Femur (tissue), 1 donor: ENCODE data around the gene MSMB.
"Not testable (repeated sequence)": the region's sequence is repeated elsewhere in the genome, so short reads cannot be mapped to it uniquely, and the experiment has no call there.

ENCODE experiments used
- DNase-seq: peaks from one replicate; pipeline ENCODE4 v3.0.0-alpha.2; 2017

MSMB gene

GRCh38 chr10:46004963-46005362 is 41.1 kb downstream of the MSMB start:
- no peak for DNase-seq

DNA sequence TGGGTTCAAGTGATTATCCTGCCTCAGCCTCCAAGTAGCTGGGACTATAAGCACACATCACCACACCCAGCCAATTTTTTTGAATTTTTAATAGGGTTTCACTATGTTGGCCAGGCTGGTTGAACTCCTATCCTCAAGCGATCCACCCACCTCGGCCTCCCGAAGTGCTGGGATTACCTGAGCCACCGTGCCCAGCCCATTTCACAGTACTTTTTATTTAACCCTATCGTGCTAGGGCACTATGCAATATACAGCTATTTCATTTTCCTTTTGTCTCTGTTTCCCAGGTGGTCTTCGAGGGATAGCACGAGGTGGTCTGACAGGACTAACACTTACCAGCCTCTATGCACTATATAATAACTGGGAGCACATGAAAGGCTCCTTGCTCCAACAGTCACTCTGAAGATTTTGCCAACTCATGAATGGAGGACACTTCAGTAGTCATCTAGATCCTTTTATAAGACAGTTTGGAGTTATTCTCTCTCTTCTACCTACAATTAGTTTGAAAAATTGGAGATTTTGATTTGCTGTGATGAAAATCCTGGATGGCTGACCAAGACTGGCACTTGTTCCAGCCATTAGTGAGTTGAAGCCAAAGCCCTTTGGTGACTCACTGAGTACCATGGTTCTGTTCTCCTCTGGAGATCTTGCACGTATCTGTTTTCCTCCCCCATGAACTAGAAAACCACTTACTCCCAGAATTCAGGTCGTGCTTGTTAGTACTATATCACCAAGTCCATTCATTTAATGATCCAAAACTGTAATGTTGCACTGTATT is 43.0 kb downstream of the MSMB start:
- no peak for DNase-seq

- DNase-seq, result not testable (repeated sequence)
Measured at GRCh38 chr10:46002189-46002687, 43.8 kb downstream of the MSMB start.

- no peak for DNase-seq
Measured at GRCh38 chr10:46001187-46001756, 44.8 kb downstream of the MSMB start.

- no peak for DNase-seq
Measured at GRCh38 chr10:46000538-46000937, 45.5 kb downstream of the MSMB start.

- DNase-seq, result not testable (repeated sequence)
Measured at GRCh38 chr10:45999955-46000354, 46.1 kb downstream of the MSMB start.

- DNase-seq, result no peak
Measured at GRCh38 chr10:45997994-45998763, 47.9 kb downstream of the MSMB start.

GRCh38 chr10:45997557-45997956 is 48.5 kb downstream of the MSMB start:
- DNase-seq, result no peak

DNA sequence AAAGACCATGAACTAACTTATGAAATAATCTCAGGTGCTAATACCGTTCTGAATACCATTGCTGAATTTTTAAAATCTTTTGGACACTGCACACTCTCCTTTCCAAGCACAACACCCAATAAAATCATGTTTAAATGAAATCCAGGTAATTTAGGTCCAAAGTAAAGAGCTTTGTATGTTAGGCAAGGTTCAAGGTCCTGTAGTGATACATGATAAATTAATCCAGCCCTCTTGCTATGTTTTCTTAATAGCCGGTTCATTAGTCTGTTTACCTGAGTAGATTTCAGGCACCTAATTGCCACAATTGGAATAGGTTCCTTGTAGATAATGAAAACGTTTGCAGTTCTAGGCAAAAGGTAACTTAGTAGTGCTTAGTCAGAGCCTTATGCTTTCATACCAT is 60.5 kb downstream of the MSMB start:
- DNase-seq, result not testable (repeated sequence)

DNA sequence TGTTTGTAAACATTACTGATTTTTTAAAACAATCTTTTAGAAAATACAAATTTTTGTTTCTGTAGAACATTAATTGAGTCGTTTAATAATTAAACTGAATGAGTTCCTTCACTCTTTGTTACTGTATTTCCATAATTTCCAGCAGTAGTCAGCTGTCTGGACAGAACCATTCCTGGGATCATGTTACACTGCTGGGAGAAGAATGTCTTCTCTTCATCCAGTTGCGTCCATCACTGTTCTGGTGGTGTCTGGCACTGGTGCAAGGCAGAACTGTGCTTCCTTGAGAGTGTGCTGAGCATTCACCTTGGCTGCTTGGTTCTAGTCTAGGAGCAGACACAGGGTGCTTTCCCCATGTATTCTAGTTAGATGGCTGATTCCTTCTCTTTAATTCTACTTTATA is 61.6 kb downstream of the MSMB start:
- DNase-seq, result not testable (repeated sequence)

DNA sequence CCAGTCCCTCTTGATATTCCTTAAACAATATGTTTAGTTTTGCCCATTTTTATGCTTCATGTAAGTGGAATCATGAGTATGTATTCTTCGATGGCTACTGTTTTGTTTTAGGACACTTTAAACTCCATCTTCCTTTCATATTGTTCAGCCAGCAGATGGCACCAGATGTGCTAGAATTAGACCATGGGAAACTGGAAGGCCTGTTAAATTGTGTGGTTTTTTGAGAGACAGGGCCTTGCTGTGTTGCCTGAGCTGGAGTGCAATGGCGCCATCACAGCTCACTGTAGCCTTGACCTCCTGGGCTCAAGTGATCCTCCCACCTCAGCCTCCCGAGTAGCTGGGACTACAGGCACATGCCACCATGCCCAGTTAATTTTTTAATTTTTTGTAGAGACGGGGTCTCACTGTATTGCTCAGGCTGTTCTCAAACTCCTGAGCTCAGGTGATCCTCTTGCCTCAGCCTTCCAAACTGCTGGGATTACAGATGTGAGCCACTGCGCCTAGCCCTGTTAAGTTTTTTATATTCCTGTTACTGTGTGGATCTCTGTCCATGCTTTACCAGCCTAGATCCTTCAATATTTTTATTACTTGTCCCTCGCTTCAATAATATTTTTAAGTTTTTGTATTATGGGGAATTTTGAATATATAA is 62.4 kb downstream of the MSMB start:
- peak; percentile 16 for DNase-seq
